Ramos (cell line): ENCODE measurements around the gene ATXN1.
"Not testable (repeated sequence)": the region's sequence is repeated elsewhere in the genome, so short reads cannot be mapped to it uniquely, and the experiment has no call there.

Experiments
- in situ Hi-C: fragments of 300-500 bp; cut with MboI; formaldehyde crosslinking; loops from one replicate; pipeline ENCODE4 v1.14.3; 2022; ENCODE audit warnings: low sequenced_read_pairs; ENCODE audit not compliant: unreplicated experiment

ATXN1 gene

GRCh38 chr6:16412171-16412570 lies 349.1 kb downstream of the ATXN1 start:
- in situ Hi-C loops, result no loop called here

GRCh38 chr6:16409531-16410441 lies 351.5 kb downstream of the ATXN1 start:
- in situ Hi-C loops, result no loop called here

DNA sequence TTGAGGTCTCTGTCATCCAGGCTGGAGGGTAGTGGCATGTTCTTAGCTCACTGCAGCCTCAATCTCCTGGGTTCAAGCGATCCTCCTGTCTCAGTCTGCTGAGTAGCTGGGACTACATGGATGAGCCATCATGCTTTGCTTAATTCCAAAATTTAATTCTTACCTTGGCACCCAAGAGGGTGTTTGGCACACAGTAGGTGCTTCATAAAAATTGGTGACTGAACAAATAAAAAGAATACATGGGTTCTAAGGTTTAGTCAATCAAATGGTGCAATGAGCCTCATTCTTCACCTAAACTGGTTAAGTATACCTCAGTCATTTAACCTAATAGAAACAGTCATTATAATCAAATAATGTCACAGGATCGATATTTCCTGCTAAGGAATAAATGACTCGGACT lies 352.5 kb downstream of the ATXN1 start:
- in situ Hi-C loops, result no loop called here

GRCh38 chr6:16406966-16407365 lies 354.3 kb downstream of the ATXN1 start:
- in situ Hi-C loops, result no loop called here

- in situ Hi-C loops, result not testable (repeated sequence)
These were observed 354.7 kb downstream of the ATXN1 start for GRCh38 chr6:16406538-16406937.

- in situ Hi-C loops, result no loop called here
These were observed 355.9 kb downstream of the ATXN1 start for GRCh38 chr6:16405375-16405774.

GRCh38 chr6:16404456-16404855 lies 356.8 kb downstream of the ATXN1 start:
- in situ Hi-C loops, result no loop called here

DNA sequence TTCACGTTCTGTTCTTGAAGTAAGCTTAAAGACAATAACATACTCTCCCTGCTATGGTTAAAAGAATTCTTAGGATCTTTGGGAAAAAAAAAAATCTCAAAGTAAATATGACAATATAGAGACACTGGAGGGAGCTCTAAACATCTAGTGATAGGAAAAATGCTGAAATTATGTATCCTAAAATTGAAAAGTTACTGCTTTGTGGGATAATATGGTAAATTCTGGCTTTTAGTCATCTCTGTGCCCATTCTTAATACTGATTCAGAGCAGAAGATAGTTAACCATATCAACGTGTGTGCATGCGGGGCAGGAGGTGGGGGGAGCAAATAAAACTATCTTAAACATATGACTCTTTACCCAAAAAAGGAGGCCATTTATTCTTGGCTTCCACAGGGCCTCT lies 357.4 kb downstream of the ATXN1 start:
- in situ Hi-C loops, result no loop called here

DNA sequence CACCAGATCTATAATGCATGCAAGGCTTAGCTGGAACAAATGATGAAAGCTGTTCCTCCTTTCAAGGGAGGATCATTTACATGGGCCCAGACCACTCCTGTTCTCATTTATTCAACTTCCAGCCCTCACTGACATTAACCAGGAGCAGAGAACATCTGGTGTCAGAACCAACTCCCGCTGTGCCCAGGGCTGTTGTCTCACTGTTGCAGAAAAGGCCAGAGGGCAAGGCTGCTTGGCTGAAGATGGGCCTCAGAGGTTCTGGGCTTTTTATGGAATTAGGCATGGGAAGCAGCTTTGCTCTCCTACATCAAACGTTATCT lies 358.7 kb downstream of the ATXN1 start:
- in situ Hi-C loops, result no loop called here

DNA sequence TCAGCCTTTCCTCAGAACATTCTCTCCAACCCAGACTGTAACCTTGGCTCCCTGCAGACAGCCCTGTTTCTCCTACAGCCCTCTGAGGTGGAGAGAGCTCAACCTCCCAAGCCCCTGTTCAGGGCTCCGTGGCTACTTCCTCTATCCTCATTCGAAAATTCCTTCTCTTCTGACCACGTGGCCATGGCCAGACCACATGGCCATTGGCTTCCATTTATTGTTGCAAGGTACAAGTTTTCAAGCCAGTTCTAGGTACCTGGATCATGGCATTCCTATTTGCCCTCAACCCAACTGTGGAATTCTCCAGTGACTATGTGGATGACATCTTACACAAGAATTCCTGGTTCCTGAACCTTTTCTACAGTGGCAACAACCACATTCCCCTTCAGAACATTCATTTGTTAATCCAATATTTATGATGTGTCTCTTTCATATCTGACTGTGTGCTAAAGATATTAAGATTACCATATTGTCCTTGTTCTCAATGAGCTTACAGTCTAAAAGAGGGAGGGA lies 361.0 kb downstream of the ATXN1 start:
- in situ Hi-C loops, result no loop called here

DNA sequence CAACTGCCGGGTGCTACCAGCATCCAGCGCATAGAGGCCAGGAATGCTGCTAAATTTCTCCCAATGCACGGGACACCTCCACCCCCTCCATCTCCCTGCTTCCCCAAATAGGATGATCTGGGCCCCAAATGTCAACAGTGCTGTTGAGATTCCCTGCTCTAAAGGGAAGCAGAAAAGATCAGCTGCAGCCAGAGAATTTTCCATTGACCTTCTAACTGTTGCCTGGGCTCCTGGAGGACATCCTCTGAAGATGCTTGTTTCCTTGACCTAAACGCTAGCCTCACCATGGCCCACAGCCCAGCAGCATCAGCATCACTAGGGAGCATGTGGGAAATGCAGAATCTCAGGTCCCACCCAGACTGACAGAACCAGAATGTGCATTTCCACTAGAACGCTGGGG lies 361.6 kb downstream of the ATXN1 start:
- in situ Hi-C loops, result no loop called here

DNA sequence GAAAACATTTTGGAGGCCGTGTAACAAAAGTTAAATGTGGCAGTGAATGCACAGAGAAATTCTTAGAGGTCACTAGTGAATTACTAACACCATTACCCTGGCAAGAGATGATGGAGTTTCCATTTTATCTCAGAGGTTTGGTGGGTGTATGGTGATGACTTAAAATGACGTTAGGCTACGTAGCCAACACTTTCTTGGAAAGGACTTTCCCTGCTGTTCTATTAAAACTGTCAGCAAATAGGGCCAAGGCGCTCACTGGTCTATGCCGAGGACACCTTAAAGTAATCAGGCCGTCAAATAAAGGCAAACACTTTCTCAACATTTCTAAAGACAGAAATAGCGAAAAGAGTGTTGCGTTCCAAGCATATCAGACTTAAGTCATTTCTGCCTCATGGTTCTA lies 362.1 kb downstream of the ATXN1 start:
- in situ Hi-C loops, result no loop called here

DNA sequence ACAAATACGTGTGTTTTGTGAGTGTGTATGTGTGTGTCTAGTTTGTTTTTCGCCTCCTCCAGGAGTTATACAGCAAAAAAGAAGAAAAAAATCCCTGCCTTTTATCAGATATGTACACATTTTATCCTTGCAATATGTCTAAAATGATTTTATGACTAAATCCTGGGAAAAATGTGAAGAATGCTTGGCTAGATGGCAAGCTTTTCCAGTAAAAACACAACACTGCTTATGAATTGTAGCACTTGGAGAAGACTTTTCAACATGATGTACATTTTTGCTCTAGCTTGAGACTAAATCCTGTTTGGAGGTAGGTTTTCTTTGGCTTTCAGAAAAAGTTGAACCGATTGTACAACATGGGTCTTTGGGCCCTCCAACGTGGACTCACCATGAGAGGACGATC lies 362.7 kb downstream of the ATXN1 start:
- in situ Hi-C loops, result no loop called here

DNA sequence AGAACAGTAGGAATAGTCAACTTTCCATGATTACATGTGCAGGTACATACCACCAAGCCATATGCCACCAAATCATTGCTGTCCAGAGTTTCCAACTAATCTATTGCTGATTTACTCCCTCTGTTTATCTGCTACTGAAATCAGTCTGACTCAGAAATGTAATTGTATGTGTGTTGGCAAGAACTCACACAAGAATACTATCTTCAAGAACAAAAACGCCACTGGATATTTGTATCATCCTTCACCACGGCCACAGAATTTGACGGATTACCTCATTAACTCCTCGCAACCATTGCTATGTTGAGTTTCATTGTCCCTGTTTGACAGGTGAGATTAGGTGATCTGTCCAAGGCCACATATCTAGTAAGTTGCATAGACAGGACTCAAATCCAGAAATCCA lies 363.6 kb downstream of the ATXN1 start:
- in situ Hi-C loops, result no loop called here

- in situ Hi-C loops, result no loop called here
These were observed 364.6 kb downstream of the ATXN1 start for GRCh38 chr6:16396497-16397319.

GRCh38 chr6:16394632-16395031 lies 366.6 kb downstream of the ATXN1 start:
- in situ Hi-C loops, result no loop called here

DNA sequence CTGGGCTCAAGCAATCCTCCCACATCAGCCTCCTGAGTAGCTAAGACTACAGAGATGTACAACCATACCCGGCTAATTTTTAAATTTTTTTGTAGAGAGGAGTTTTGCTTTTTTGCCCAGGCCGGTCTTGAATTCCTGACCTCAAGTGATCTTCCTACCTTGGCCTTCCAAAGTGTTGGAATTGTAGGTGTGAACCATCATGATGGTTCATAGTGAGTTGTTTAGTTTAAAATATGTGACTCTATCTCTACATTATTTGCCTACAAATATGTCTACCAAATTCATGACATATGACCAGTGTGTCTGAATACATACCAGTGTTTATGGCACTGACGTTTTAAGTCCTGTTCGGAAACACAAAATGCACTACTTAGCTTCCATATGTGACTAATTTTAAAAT lies 367.9 kb downstream of the ATXN1 start:
- in situ Hi-C loops, result no loop called here

GRCh38 chr6:16392010-16392409 lies 369.2 kb downstream of the ATXN1 start:
- in situ Hi-C loops, result no loop called here

DNA sequence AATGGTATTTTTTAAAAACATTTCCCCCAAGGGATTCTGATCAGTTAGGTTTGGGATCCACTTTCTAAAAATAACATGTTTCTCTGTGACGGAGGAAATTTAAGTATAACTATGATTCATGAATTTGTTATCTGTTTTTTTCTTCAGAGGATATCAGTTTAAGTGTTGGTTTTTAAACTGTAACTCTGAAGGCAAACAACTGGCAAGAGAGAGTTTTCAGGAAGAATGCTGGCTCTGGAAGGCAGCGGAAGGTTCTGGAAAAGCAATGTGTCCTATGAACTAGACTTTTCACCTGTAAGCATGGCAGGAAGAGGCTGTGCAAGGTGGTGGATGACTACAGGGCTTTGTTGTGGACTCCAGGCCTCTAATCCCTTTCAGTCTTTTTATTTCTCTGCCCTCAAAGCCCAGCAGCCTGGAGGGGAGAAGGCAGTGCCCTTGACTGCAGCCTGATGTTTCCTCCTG lies 369.8 kb downstream of the ATXN1 start:
- in situ Hi-C loops, result no loop called here

GRCh38 chr6:16390909-16391450 lies 370.3 kb downstream of the ATXN1 start:
- in situ Hi-C loops, result not testable (repeated sequence)

- in situ Hi-C loops, result no loop called here
These were observed 371.6 kb downstream of the ATXN1 start for GRCh38 chr6:16389642-16390041.
